Measurements from ENCODE around the gene HEATR1. TPM values are rescaled to one million over a fixed set of nuclear protein-coding genes. Genes with fewer than 3 reads are reported as not detected.

The HEATR1 gene
- total RNA-seq, 2 donors from 2014 or later, result 34.2 to 45.6 TPM

- H3K27ac Mint-ChIP-seq, result peak overlapping the region; percentile 76
- ATAC-seq (no peak), DNase-seq (no peak)
- no peak overlapping the region for H3K4me3 Mint-ChIP-seq
- H3K27me3 Mint-ChIP-seq, result no peaks in the 10 kb centered on the region
- H3K36me3 Mint-ChIP-seq (ENCODE audit: low read depth), result peaks cover 20% of the 10 kb centered on the region
- H3K4me1 Mint-ChIP-seq, result peaks cover 26% of the 10 kb centered on the region
- no peaks in the 10 kb centered on the region for H3K9me3 ChIP-seq (ENCODE audit: control insufficient read depth, low read length, poor library complexity, severe bottlenecking)
Observed at GRCh38 chr1:236543065-236543669, 61.1 kb downstream of the HEATR1 start.

GRCh38 chr1:236541710-236542109, 62.6 kb downstream of the HEATR1 start:
- Mint-ChIP-seq H3K27ac (peak overlapping the region; percentile 76), H3K36me3 (ENCODE audit: low read depth) (peaks cover 15% of the 10 kb centered on the region)

GRCh38 chr1:236540813-236541465, 63.4 kb downstream of the HEATR1 start:
- no peaks in the 10 kb centered on the region for H3K9me3 ChIP-seq (ENCODE audit: control insufficient read depth, low read length, poor library complexity, severe bottlenecking)

More at GRCh38 chr1:236541710-236542109, 62.6 kb downstream of the HEATR1 start:
- peaks cover 26% of the 10 kb centered on the region for H3K4me1 Mint-ChIP-seq
- ATAC-seq (no peak), DNase-seq (no peak)
- H3K27me3 Mint-ChIP-seq, result no peaks in the 10 kb centered on the region
- H3K9me3 ChIP-seq (ENCODE audit: control insufficient read depth, low read length, poor library complexity, severe bottlenecking), result no peaks in the 10 kb centered on the region
- no peak overlapping the region for H3K4me3 Mint-ChIP-seq

GRCh38 chr1:236536540-236536939, 67.8 kb downstream of the HEATR1 start:
- DNase-seq (no peak), ATAC-seq (no peak)
- Mint-ChIP-seq H3K4me3 (no peak overlapping the region), H3K27ac (peak overlapping the region; percentile 95), H3K4me1 (peaks cover 30% of the 10 kb centered on the region), H3K27me3 (no peaks in the 10 kb centered on the region), H3K36me3 (ENCODE audit: low read depth) (peaks cover 1% of the 10 kb centered on the region)
- no peaks in the 10 kb centered on the region for H3K9me3 ChIP-seq (ENCODE audit: control insufficient read depth, low read length, poor library complexity, severe bottlenecking)

More at GRCh38 chr1:236540813-236541465, 63.4 kb downstream of the HEATR1 start:
- no peak overlapping the region for H3K4me3 Mint-ChIP-seq
- DNase-seq, result no peak
- peaks cover 23% of the 10 kb centered on the region for H3K4me1 Mint-ChIP-seq
- no peaks in the 10 kb centered on the region for H3K27me3 Mint-ChIP-seq
- peaks cover 11% of the 10 kb centered on the region for H3K36me3 Mint-ChIP-seq (ENCODE audit: low read depth)
- peak overlapping the region; percentile 70 for H3K27ac Mint-ChIP-seq
- no peak for ATAC-seq

- no peaks in the 10 kb centered on the region for H3K9me3 ChIP-seq (ENCODE audit: control insufficient read depth, low read length, poor library complexity, severe bottlenecking)
- ATAC-seq (peak; percentile 32), DNase-seq (no peak)
- H3K4me1 Mint-ChIP-seq, result peaks cover 35% of the 10 kb centered on the region
- H3K27ac Mint-ChIP-seq, result peak overlapping the region; percentile 95
- H3K27me3 Mint-ChIP-seq, result no peaks in the 10 kb centered on the region
- H3K4me3 Mint-ChIP-seq, result no peak overlapping the region
- peaks cover 2% of the 10 kb centered on the region for H3K36me3 Mint-ChIP-seq (ENCODE audit: low read depth)
Observed at GRCh38 chr1:236535662-236536161, 68.6 kb downstream of the HEATR1 start.

GRCh38 chr1:236535190-236535589, 69.1 kb downstream of the HEATR1 start:
- Mint-ChIP-seq H3K4me3 (no peak overlapping the region), H3K36me3 (ENCODE audit: low read depth) (peaks cover 6% of the 10 kb centered on the region), H3K4me1 (peaks cover 38% of the 10 kb centered on the region), H3K27ac (peak overlapping the region; percentile 95), H3K27me3 (no peaks in the 10 kb centered on the region)
- no peak for DNase-seq
- ATAC-seq, result no peak
- H3K9me3 ChIP-seq (ENCODE audit: control insufficient read depth, low read length, poor library complexity, severe bottlenecking), result no peaks in the 10 kb centered on the region

GRCh38 chr1:236534151-236534651, 70.1 kb downstream of the HEATR1 start:
- DNase-seq, result no peak
- no peaks in the 10 kb centered on the region for H3K27me3 Mint-ChIP-seq

GRCh38 chr1:236532850-236533249, 71.5 kb downstream of the HEATR1 start:
- H3K4me3 Mint-ChIP-seq, result peak overlapping the region; percentile 47
- peaks cover 42% of the 10 kb centered on the region for H3K4me1 Mint-ChIP-seq
- ATAC-seq (no peak), DNase-seq (no peak)
- peak overlapping the region; percentile 95 for H3K27ac Mint-ChIP-seq
- peaks cover 6% of the 10 kb centered on the region for H3K36me3 Mint-ChIP-seq (ENCODE audit: low read depth)
- no peaks in the 10 kb centered on the region for H3K27me3 Mint-ChIP-seq
- no peaks in the 10 kb centered on the region for H3K9me3 ChIP-seq (ENCODE audit: control insufficient read depth, low read length, poor library complexity, severe bottlenecking)

More at GRCh38 chr1:236534151-236534651, 70.1 kb downstream of the HEATR1 start:
- no peaks in the 10 kb centered on the region for H3K9me3 ChIP-seq (ENCODE audit: control insufficient read depth, low read length, poor library complexity, severe bottlenecking)
- Mint-ChIP-seq H3K4me3 (peak overlapping the region; percentile 56), H3K36me3 (ENCODE audit: low read depth) (peaks cover 6% of the 10 kb centered on the region), H3K4me1 (peaks cover 40% of the 10 kb centered on the region), H3K27ac (peak overlapping the region; percentile 95)
- ATAC-seq, result peak; percentile 74

- no peak overlapping the region for H3K4me3 Mint-ChIP-seq
- peaks cover 44% of the 10 kb centered on the region for H3K4me1 Mint-ChIP-seq
- peaks cover 6% of the 10 kb centered on the region for H3K36me3 Mint-ChIP-seq (ENCODE audit: low read depth)
Observed at GRCh38 chr1:236530959-236531358, 73.4 kb downstream of the HEATR1 start.

GRCh38 chr1:236530286-236530685, 74.0 kb downstream of the HEATR1 start:
- Mint-ChIP-seq H3K4me3 (peak overlapping the region; percentile 73), H3K36me3 (ENCODE audit: low read depth) (peaks cover 6% of the 10 kb centered on the region), H3K27ac (peak overlapping the region; percentile 95), H3K27me3 (no peaks in the 10 kb centered on the region), H3K4me1 (peaks cover 42% of the 10 kb centered on the region)
- DNase-seq, result no peak
- ATAC-seq, result no peak
- H3K9me3 ChIP-seq (ENCODE audit: control insufficient read depth, low read length, poor library complexity, severe bottlenecking), result no peaks in the 10 kb centered on the region

More at GRCh38 chr1:236530959-236531358, 73.4 kb downstream of the HEATR1 start:
- no peaks in the 10 kb centered on the region for H3K9me3 ChIP-seq (ENCODE audit: control insufficient read depth, low read length, poor library complexity, severe bottlenecking)
- peak overlapping the region; percentile 95 for H3K27ac Mint-ChIP-seq
- ATAC-seq, result no peak
- DNase-seq, result no peak
- no peaks in the 10 kb centered on the region for H3K27me3 Mint-ChIP-seq

- Mint-ChIP-seq H3K4me3 (no peak overlapping the region), H3K27me3 (no peaks in the 10 kb centered on the region), H3K4me1 (peaks cover 34% of the 10 kb centered on the region), H3K36me3 (ENCODE audit: low read depth) (peaks cover 6% of the 10 kb centered on the region), H3K27ac (peak overlapping the region; percentile 98)
- H3K9me3 ChIP-seq (ENCODE audit: control insufficient read depth, low read length, poor library complexity, severe bottlenecking), result no peaks in the 10 kb centered on the region
- DNase-seq (no peak), ATAC-seq (no peak)
Observed at GRCh38 chr1:236526079-236526478, 78.2 kb downstream of the HEATR1 start.

- Mint-ChIP-seq H3K4me1 (peaks cover 30% of the 10 kb centered on the region), H3K27ac (peak overlapping the region; percentile 98), H3K27me3 (no peaks in the 10 kb centered on the region), H3K4me3 (peak overlapping the region; percentile 98), H3K36me3 (ENCODE audit: low read depth) (peaks cover 5% of the 10 kb centered on the region)
- no peak for ATAC-seq
- H3K9me3 ChIP-seq (ENCODE audit: control insufficient read depth, low read length, poor library complexity, severe bottlenecking), result no peaks in the 10 kb centered on the region
- DNase-seq, result no peak
Observed at GRCh38 chr1:236524895-236525184, 79.5 kb downstream of the HEATR1 start.

- Mint-ChIP-seq H3K4me3 (peak overlapping the region; percentile 98), H3K27me3 (no peaks in the 10 kb centered on the region), H3K36me3 (ENCODE audit: low read depth) (peaks cover 5% of the 10 kb centered on the region), H3K27ac (peak overlapping the region; percentile 98), H3K4me1 (peaks cover 32% of the 10 kb centered on the region)
- DNase-seq (peak; percentile 28 to 48 (median 39)), ATAC-seq (peak; percentile 89)
- H3K9me3 ChIP-seq (ENCODE audit: control insufficient read depth, low read length, poor library complexity, severe bottlenecking), result no peaks in the 10 kb centered on the region
Observed at GRCh38 chr1:236524142-236524894, 80.0 kb downstream of the HEATR1 start.
